ENCODE results near the gene ZBTB34. TPM values are rescaled to one million over a fixed set of nuclear protein-coding genes. Genes with fewer than 3 reads are reported as not detected.

The ZBTB34 gene
- total RNA-seq, 1 experiment from 2014 or later, result 15.8 TPM

DNA sequence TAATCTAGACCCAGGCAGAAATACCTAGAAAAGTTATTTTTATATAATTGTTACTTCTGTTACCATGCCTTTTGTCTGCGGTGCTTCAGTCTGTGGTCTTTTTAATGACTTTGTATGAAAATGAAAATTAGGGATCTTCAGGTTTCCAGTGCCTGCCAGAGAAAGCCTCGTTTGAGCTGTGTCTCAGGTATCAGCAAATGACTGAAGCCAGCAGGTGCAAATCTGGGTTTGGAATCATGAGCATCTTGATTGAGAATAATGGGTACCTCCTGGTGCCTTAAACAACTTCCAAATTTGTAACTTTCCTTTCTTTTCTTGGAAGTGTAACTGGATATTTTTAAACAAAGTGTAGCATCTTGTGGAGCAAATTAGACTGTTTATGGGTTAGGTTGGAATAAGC, 4.3 kb downstream of the ZBTB34 start:
- Mint-ChIP-seq H3K36me3 (ENCODE audit: insufficient read depth in 1 of 3, low read depth in 3 of 3) (peaks cover 3 to 33% (median 32%) of the 10 kb centered on the region in 3 experiments), H3K27ac (no peak overlapping the region; a peak in 1 of 7 replicates), H3K4me3 (no peak overlapping the region), H3K4me1 (peaks cover 39 to 44% of the 10 kb centered on the region in 2 experiments), H3K9me3 (no peaks in the 10 kb centered on the region), H3K27me3 (ENCODE audit: low read depth) (peaks cover 2% of the 10 kb centered on the region)
- H3K27ac ChIP-seq (ENCODE audit: insufficient read length, low read depth, low read length), result no peak overlapping the region
- DNase-seq, result no peak
- no peak overlapping the region for H2BK12ac ChIP-seq (ENCODE audit: insufficient read length, low read depth, low read length)
- peaks cover 3% of the 10 kb centered on the region; the same call in 1 of the 2 replicates for H3K4me1 ChIP-seq (ENCODE audit: insufficient read depth, low read length)
- H3K14ac ChIP-seq (ENCODE audit: insufficient read depth, low read length), result no peak overlapping the region
- no peaks in the 10 kb centered on the region for H4K20me1 ChIP-seq (ENCODE audit: control insufficient read depth, insufficient read depth, insufficient read length)
- no peak overlapping the region for H3T11ph ChIP-seq (ENCODE audit: low read length)
- no peak overlapping the region for H4K8ac ChIP-seq (replicated peaks; ENCODE audit: insufficient read length, low read depth, low read length)
- H4K91ac ChIP-seq (ENCODE audit: insufficient read length, low read depth, low read length), result no peak overlapping the region
- no peak overlapping the region for H3K23ac ChIP-seq (ENCODE audit: insufficient read length, low read depth, low read length)
- H2BK5ac ChIP-seq (ENCODE audit: insufficient read length, low read length), result no peak overlapping the region
- no peak overlapping the region for H3K4ac ChIP-seq (ENCODE audit: low read depth, low read length)
- no peak overlapping the region for H3K9ac ChIP-seq (ENCODE audit: extremely low read depth, insufficient read length, low read length)
- H3K79me2 ChIP-seq (ENCODE audit: insufficient read depth, low read length), result peaks cover 10% of the 10 kb centered on the region; the same call in 1 of the 2 replicates
- H2AFZ ChIP-seq (ENCODE audit: low read length), result no peak overlapping the region
- H3K79me1 ChIP-seq (ENCODE audit: insufficient read depth, low read depth, low read length, poor library complexity, severe bottlenecking), result no peaks in the 10 kb centered on the region
- WGBS (ENCODE audit: extremely low coverage, insufficient read length, low lambda C conversion rate), result no CpG with 5 or more reads among the region's 2 CpGs
- H3K23me2 ChIP-seq (ENCODE audit: insufficient read length, low read depth, low read length, poor library complexity, severe bottlenecking), result peaks cover 12% of the 10 kb centered on the region
- H4K5ac ChIP-seq (ENCODE audit: insufficient read length, low read depth, low read length), result no peak overlapping the region
- no peak overlapping the region for H2BK20ac ChIP-seq (ENCODE audit: low read depth, low read length, poor library complexity, severe bottlenecking)
- H3K4me2 ChIP-seq (ENCODE audit: insufficient read depth, insufficient read length, low read length), result no peak overlapping the region
- no peak overlapping the region for H3K56ac ChIP-seq (ENCODE audit: insufficient read length, low read depth, low read length)
- H3K27me3 ChIP-seq (ENCODE audit: insufficient read depth, low read length), result no peaks in the 10 kb centered on the region
- no peak overlapping the region for H2BK15ac ChIP-seq (ENCODE audit: low read depth, low read length)
- H2AK5ac ChIP-seq (ENCODE audit: insufficient read length, low read length), result no peak overlapping the region
- TF ChIP-seq, protein P1, sequence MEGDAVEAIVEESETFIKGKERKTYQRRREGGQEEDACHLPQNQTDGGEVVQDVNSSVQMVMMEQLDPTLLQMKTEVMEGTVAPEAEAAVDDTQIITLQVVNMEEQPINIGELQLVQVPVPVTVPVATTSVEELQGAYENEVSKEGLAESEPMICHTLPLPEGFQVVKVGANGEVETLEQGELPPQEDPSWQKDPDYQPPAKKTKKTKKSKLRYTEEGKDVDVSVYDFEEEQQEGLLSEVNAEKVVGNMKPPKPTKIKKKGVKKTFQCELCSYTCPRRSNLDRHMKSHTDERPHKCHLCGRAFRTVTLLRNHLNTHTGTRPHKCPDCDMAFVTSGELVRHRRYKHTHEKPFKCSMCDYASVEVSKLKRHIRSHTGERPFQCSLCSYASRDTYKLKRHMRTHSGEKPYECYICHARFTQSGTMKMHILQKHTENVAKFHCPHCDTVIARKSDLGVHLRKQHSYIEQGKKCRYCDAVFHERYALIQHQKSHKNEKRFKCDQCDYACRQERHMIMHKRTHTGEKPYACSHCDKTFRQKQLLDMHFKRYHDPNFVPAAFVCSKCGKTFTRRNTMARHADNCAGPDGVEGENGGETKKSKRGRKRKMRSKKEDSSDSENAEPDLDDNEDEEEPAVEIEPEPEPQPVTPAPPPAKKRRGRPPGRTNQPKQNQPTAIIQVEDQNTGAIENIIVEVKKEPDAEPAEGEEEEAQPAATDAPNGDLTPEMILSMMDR (conservative IDR thresholded peaks at IDR 0.05), result no peak
- H3K9me3 ChIP-seq (ENCODE audit: control insufficient read depth, low read depth, low read length), result no peaks in the 10 kb centered on the region
- no peak overlapping the region for H2BK120ac ChIP-seq (ENCODE audit: low read depth, low read length, poor library complexity, severe bottlenecking)
- H3K18ac ChIP-seq (ENCODE audit: insufficient read length, low read depth, low read length), result no peak overlapping the region
